22Rv1 (cell line): ENCODE data around the gene DGKG.

Experiments used
- ZFX ChIP-seq: fragments of 450-650 bp; IDR thresholded peaks from 2 replicates; pipeline ENCODE4 v1.6.1; 2017; ENCODE audit warnings: antibody characterized with exemption, borderline replicate concordance
- TF ChIP-seq, protein P1 (sequence below): fragments of 450-650 bp; IDR thresholded peaks from 2 replicates; pipeline ENCODE4 v1.5.1; 2017; ENCODE audit warnings: mild to moderate bottlenecking

DNA sequence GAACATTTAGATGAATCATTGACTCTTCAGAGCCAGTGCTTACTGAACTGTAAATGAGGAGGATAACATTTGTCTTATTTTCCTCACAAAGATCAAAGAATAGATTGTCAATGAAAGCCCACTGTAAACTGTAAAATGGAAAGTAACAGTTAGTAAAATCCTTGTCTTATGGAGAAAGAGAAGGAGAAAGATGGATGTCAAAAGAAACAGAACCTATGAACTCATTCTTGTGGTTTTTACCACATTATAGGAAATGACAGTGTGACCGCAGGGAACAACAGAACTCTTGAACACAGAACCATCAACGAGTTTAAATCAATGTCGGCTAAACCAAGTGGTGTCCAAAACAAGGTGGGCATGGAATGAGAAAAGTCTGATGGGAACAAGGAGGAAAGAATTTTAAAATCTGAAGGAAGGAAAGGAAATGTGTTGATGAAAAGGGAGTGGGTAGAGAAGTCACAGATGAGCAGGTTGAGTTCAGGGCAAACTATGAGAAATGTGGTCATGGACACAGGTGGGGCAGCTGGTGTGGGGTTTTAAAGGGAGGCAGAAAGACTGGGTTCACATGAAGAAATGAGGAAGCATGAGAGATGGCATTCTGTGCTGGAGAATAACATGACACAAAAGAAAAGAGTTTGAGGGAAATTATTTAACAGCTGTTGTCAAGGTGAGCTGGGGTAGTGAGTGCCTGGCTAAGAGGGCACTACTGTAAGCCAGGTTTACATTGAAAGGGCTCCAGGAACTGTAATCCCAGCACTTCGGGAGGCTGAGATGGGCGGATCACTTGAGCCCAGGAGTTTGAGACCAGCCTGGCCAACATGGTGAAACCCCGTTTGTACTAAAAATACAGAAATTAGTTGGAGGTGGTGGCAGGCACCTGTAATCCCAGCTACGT is 210.7 kb downstream of the DGKG start:
- TF ChIP-seq, protein P1, sequence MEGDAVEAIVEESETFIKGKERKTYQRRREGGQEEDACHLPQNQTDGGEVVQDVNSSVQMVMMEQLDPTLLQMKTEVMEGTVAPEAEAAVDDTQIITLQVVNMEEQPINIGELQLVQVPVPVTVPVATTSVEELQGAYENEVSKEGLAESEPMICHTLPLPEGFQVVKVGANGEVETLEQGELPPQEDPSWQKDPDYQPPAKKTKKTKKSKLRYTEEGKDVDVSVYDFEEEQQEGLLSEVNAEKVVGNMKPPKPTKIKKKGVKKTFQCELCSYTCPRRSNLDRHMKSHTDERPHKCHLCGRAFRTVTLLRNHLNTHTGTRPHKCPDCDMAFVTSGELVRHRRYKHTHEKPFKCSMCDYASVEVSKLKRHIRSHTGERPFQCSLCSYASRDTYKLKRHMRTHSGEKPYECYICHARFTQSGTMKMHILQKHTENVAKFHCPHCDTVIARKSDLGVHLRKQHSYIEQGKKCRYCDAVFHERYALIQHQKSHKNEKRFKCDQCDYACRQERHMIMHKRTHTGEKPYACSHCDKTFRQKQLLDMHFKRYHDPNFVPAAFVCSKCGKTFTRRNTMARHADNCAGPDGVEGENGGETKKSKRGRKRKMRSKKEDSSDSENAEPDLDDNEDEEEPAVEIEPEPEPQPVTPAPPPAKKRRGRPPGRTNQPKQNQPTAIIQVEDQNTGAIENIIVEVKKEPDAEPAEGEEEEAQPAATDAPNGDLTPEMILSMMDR, result no peak
- TF ChIP-seq ZFX, result no peak
